IPS-18c (cell line): ENCODE results near the gene TANK.
"Not testable (repeated sequence)": the region's sequence is repeated elsewhere in the genome, so short reads cannot be mapped to it uniquely, and the experiment has no call there.

ENCODE experiments used
- H3K4me3 ChIP-seq: 2 replicates; pipeline ENCODE4 v1.7.0; 2013; ENCODE audit warnings: low read depth, mild to moderate bottlenecking, low read length, moderate library complexity; ENCODE audit not compliant: insufficient read depth
- H3K9me3 ChIP-seq: one replicate; pipeline ENCODE4 v1.6.1; 2013; ENCODE audit warnings: mild to moderate bottlenecking, low read length, moderate library complexity; ENCODE audit not compliant: control insufficient read depth, insufficient read depth

The TANK gene

DNA sequence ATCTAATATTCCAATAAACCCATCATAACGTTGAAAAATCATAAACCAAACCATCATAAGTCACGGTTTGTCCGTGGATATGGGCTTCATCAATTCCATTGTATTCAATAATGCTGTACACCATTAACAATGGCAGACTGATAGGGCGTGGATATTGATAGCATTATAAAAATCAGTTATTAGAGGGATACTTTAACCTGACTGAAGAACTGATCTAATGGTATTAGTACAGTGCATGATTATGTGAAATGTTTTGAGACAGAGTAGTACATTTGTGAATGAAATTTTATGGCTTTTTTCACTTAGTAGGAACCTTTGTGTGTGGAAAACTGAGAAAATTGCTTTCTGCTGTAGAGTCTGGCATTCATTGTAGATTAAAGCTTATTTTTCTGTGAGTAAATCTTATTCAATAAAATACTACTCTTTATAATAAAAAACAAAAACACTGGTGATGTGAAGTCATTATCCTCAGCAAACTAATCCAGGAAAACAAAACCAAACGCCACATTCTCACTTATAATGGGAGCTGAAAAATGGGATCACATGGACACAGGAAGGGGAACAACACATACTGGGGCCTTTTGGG, 119.1 kb downstream of the TANK start:
- not testable (repeated sequence) for H3K4me3 ChIP-seq
- peaks cover 13% of the 10 kb centered on the region for H3K9me3 ChIP-seq

- peaks cover 13% of the 10 kb centered on the region for H3K9me3 ChIP-seq
- H3K4me3 ChIP-seq, result not testable (repeated sequence)
These were observed 120.7 kb downstream of the TANK start for GRCh38 chr2:161280906-161281323.

DNA sequence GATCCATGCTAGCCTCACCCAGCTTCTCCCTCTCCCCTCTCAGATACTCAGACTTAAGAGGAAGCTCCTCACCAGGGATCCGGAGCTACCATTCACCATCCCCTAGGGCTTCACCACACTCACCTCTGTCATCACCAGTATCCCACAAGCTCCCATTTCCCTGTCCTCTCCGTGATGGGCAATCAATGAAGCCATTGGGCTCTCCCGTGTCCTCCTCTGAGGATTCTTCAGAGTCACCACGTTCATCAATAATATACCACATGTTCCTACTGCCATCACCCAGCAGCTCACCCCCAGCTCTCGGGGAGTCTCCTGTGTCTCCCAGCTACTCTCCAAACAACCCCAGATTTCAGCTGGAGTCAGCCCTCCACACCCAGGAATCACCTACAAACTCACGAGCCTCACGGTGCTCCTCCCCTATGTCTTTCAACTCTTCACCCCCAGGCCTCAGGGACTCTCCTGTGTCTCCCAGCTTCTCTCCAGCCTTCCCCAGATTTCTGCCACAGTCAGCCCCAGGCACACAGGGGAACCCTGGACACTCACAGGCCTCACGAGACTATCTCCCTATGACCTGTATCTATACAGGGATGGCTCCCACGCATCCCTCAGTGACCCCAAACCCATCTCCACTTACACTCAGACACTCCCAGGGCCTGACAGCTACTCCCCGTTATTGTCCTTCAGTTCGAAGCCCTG, 121.5 kb downstream of the TANK start:
- not testable (repeated sequence) for H3K4me3 ChIP-seq
- peaks cover 18% of the 10 kb centered on the region for H3K9me3 ChIP-seq

DNA sequence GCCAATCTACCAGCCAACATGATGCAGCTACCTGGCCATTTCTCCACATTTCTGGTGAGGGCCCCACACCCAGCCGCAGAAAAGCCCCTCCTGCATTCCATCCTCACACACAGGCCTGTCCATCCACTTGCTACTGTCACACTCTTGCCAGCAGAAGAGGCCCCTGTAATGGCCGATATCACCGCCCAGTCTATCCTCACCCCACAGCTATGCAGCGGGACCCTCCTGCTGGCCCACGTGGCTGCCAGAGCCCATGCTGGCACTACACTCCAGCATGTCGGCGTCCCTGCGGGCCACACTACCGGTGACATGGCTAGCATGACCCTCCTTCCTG, 122.0 kb downstream of the TANK start:
- H3K9me3 ChIP-seq, result peaks cover 19% of the 10 kb centered on the region
- not testable (repeated sequence) for H3K4me3 ChIP-seq

- peaks cover 18% of the 10 kb centered on the region for H3K9me3 ChIP-seq
- H3K4me3 ChIP-seq, result no peak overlapping the region
These were observed 123.7 kb downstream of the TANK start for GRCh38 chr2:161283926-161284325.
